ENCODE data around the gene SOBP.

DNA sequence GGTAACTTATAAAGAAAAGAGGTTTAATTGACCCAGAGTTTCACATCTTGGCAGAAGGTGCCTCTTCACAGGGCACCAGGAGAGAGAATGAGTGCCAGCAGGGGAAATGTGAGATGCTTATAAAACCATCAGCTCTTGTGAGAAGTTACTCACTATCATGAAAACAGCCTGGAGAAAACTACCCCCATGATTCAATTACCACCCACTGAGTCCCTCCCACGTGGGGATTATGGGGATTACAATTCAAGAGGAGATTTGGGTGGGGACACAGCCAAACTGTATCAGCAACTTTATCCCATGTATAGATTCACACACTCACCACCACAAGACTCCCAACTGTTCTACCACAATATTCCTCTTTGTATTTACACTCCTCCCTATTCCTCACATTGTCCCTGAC, 41.1 kb upstream of the SOBP start:
- TF ChIP-seq, protein P1, sequence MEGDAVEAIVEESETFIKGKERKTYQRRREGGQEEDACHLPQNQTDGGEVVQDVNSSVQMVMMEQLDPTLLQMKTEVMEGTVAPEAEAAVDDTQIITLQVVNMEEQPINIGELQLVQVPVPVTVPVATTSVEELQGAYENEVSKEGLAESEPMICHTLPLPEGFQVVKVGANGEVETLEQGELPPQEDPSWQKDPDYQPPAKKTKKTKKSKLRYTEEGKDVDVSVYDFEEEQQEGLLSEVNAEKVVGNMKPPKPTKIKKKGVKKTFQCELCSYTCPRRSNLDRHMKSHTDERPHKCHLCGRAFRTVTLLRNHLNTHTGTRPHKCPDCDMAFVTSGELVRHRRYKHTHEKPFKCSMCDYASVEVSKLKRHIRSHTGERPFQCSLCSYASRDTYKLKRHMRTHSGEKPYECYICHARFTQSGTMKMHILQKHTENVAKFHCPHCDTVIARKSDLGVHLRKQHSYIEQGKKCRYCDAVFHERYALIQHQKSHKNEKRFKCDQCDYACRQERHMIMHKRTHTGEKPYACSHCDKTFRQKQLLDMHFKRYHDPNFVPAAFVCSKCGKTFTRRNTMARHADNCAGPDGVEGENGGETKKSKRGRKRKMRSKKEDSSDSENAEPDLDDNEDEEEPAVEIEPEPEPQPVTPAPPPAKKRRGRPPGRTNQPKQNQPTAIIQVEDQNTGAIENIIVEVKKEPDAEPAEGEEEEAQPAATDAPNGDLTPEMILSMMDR (IDR thresholded peaks at IDR 0.05) = no peak
- TF ChIP-seq POLR2A (IDR thresholded peaks at IDR 0.05) = no peak

All from vagina (tissue), 2 donors.